MG63 (cell line): ENCODE data around the gene CLIC4. TPM values are rescaled to one million over a fixed set of nuclear protein-coding genes. Genes with fewer than 3 reads are reported as not detected.
"Not testable (repeated sequence)": the region's sequence is repeated elsewhere in the genome, so short reads cannot be mapped to it uniquely, and the experiment has no call there.

Source experiments
- DNase-seq: peaks from one replicate; pipeline ENCODE4 v3.0.0-alpha.2; 2020
- H3K27me3 ChIP-seq: fragments of 250-450 bp; sonication (Bioruptor Pico); 2 replicates; pipeline ENCODE4 v1.5.1; 2020; ENCODE audit warnings: mild to moderate bottlenecking, moderate library complexity
- H3K36me3 ChIP-seq: fragments of 250-450 bp; sonication (Bioruptor Pico); 2 replicates; pipeline ENCODE4 v1.5.1; 2020; ENCODE audit warnings: mild to moderate bottlenecking, moderate library complexity
- H3K4me3 ChIP-seq: fragments of 250-450 bp; sonication (Bioruptor Pico); 2 replicates; pipeline ENCODE4 v1.5.1; 2020; ENCODE audit warnings: mild to moderate bottlenecking, moderate library complexity
- H3K9me3 ChIP-seq: fragments of 250-450 bp; sonication (Bioruptor Pico); 2 replicates; pipeline ENCODE4 v1.5.1; 2020; ENCODE audit warnings: mild to moderate bottlenecking, moderate library complexity
- total RNA-seq: library from RNA; depleted of rRNA; stranded (reverse); fragments of >200 nt; shearing (Covaris generic); gene quantifications from 2 replicates; pipeline ENCODE4 v1.2.3, GENCODE V29; 2014; ENCODE audit warnings: low replicate concordance; rRNA removed

Gene CLIC4
- total RNA-seq = 348 and 588 TPM in 2 replicates

DNA sequence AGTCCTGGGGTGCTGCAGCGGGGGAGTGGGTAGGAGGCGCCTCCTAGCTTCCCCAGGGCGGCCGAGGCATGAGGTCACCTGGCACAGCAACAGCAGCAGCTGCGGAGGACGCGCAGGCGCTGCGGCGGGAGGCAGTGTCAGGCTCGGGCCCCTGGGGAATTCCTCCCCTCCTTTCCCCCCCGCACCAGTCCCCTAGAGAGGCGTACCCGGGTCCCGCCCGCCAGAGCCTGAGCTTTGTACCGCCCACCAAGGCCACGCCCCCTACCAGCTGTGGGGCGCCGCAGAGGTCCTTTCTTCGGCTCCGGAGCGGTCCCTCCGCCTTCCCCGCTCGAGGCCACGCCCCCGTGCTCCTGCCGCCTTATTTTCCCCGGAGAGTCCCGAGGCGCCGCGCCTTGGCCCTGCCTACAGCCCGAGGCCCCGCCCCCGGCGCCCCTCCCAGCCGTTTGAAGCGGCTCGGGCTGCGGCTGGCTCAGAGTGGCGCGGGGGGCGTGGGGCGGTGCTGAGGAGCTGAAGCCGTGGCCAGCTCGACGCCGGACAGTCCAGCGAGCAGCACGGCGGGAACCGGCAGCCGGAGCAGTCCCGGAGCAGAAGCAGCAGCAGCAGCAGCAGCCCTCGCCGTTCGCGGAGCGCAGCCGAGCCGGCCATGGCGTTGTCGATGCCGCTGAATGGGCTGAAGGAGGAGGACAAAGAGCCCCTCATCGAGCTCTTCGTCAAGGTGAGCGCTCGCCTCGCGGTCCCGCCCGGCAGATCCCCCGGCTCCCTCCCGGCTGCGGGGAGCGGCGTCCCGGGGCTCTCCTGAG lies at the start of gene CLIC4:
CLIC4 (plus strand) TSS at position 537 of the 800 bp plus-strand sequence; CDS start at position 644, 107 bp downstream.
- H3K27me3 ChIP-seq = no peaks in the 10 kb centered on the region
- peak within 1 kb of the TSS; percentile 84 for H3K4me3 ChIP-seq
- peaks cover 35% of the 10 kb centered on the region for H3K36me3 ChIP-seq
- H3K9me3 ChIP-seq = no peaks in the 10 kb centered on the region
- DNase-seq = peak; percentile 99

DNA sequence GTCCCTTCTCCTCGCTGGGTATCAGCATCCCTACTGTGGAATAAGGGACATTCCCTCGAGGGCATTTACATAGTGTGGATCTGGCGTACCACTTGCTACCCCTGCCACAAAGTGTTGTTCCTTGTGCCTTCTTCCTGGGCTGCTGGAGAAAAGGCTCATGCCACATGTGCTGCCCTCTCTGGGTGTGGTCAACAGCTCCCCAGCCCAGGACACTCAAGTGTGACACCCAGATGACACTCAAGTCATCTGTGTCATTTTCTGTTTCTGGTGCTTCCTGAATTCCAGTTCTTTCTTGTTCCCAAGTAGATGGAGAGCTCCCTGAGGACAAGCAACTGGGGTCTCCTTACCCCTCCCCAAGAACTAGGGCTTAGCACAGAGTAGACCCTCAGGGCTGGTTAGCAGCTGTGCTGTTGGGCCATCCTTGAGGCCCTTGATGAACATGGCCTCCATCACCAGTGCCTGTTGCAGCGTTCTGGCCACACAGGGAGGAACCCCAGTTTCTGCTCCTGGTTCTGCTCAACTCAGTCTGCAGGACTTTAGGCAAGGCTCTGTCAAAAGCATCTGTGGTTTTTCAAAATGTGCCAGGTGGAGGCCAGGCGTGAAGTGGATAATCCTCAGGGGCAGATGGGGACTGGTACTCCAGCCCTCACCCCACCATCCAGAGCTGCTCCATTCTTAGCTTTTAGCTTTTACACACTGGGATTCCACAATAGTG lies 49.0 kb upstream of the CLIC4 start:
- DNase-seq = no peak
- Histone ChIP-seq H3K9me3 (no peaks in the 10 kb centered on the region), H3K4me3 (no peak overlapping the region), H3K36me3 (no peaks in the 10 kb centered on the region), H3K27me3 (no peaks in the 10 kb centered on the region)

DNA sequence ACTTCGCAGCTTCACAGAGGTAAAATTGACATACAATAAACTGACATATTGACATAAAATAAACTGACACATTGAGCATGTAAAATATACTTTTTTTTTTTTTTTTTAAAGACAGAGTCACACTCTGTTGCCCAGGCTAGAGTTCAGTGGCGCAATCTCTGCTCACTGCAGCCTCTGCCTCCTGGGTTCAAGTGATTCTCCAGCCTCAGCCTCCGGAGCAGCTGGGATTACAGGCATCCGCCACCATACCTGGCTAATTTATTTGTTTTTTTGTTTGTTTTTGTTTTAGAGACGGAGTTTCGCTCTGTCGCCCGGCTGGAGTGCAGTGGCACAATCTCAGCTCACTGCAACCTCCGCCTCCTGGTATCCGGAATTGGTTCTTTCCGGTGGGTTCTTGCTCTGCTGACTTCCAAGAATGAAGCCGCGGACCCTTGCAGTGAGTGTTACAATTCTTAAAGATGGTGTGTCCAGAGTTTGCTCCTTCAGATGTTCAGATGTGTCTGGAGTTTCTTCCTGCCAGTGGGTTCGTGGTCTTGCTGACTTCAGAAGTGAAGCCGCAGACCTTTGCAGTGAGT lies 48.4 kb upstream of the CLIC4 start:
- Histone ChIP-seq H3K27me3 (no peaks in the 10 kb centered on the region), H3K4me3 (no peak overlapping the region), H3K36me3 (no peaks in the 10 kb centered on the region), H3K9me3 (no peaks in the 10 kb centered on the region)
- no peak for DNase-seq

DNA sequence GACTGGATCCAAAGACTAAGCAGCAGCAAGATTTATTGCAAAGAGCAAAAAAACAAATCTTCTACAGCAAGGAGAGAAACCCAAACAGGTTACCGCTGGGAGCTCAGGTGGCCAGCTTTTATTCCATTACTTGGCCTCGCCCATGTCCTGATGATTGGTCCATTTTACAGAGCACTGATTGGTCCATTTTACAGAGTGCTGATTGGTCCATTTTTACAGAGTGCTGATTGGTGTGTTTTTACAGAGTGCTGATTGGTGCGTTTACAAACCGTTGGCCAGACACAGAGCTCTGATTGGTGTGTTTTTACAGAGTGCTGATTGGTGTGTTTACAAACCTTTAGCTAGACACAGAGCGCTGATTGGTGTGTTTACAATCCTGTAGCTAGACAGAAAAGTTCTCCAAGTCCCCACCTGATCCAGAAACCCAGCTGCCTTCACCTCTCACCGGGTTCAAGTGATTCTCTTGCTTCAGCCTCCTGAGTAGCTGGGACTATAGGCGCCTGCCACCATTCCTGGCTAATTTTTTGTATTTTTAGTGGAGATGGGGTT lies 47.7 kb upstream of the CLIC4 start:
- H3K9me3 ChIP-seq, H3K4me3 ChIP-seq, H3K27me3 ChIP-seq, H3K36me3 ChIP-seq, DNase-seq: not testable (repeated sequence)

DNA sequence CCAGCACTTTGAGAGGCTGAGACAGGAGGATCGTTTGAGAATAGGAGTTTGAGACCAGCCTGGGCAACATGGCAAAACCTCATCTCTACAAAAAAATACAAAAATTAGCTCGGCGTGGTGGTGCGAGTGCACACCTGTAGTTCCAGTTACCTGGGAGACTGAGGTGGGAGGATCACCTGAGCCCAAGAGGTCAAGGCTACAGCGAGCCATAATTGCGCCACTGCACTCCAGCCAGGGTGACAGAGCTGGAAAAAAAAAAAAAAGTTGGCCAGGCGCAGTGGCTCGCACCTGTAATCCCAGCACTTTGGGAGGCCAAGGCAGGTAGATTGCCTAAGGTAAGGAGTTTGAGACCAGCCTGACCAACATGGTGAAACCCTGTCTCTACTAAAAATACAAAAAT lies 46.9 kb upstream of the CLIC4 start:
- H3K4me3 ChIP-seq, DNase-seq, H3K9me3 ChIP-seq, H3K36me3 ChIP-seq, H3K27me3 ChIP-seq: not testable (repeated sequence)

DNA sequence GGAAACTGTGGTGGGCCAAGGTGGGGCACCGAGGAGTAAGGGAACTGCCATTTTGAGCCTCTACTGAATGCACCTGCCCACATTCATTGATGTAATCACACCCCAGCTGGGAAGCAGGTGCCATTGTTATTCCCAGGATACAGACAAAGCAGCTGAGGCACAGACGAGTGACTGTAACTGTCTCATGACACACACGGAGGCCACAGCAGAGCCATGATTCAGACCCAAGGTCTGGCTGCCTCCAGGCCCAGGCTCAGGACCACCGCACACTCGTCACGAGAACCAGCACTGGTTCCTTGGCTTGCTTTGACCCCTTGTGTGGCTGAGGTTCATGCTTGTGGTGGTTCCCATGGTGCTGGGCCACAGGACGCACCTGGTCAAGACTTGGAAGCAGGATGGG lies 45.6 kb upstream of the CLIC4 start:
- no peak for DNase-seq
- Histone ChIP-seq H3K9me3 (no peaks in the 10 kb centered on the region), H3K36me3 (no peaks in the 10 kb centered on the region), H3K4me3 (no peak overlapping the region), H3K27me3 (no peaks in the 10 kb centered on the region)

DNA sequence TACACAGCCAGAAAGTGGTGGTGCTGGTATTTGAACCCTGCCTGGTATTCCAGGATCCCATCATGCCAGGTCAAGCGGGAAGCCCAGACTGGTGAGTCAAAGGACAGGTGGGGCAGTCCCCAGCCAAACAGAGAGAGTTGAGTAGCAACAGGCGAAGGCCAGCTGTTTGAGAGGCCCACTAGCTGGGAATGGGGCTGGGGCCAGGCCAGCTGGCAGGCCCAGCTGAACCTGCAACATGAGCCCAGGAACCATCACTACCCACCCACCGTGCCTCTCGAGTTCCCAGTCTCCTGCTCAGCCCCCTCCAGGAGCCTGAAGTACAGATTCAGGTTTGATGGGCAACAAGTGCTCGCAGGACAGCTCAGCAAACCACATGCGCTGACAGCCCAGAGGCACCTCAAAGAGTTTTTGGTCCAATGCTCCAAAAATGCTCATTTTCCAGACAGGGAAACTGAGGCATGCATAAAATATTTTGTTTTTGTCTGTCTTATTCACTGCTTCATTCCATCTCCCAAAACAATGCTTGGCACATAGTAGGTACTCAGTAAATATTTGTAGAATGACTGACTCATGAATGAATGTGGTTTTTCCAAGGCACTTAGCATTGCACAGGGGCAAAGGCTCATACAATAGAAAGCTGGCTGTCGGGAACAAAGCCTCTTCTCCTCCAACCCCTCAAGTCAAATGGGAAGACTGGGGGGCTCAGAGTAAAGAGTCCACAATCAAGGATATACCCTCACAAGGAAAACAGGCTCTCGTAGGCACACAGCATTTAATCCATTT lies 42.5 kb upstream of the CLIC4 start:
- Histone ChIP-seq H3K36me3 (no peaks in the 10 kb centered on the region), H3K9me3 (no peaks in the 10 kb centered on the region), H3K4me3 (no peak overlapping the region), H3K27me3 (no peaks in the 10 kb centered on the region)
- peak; percentile 89 for DNase-seq

DNA sequence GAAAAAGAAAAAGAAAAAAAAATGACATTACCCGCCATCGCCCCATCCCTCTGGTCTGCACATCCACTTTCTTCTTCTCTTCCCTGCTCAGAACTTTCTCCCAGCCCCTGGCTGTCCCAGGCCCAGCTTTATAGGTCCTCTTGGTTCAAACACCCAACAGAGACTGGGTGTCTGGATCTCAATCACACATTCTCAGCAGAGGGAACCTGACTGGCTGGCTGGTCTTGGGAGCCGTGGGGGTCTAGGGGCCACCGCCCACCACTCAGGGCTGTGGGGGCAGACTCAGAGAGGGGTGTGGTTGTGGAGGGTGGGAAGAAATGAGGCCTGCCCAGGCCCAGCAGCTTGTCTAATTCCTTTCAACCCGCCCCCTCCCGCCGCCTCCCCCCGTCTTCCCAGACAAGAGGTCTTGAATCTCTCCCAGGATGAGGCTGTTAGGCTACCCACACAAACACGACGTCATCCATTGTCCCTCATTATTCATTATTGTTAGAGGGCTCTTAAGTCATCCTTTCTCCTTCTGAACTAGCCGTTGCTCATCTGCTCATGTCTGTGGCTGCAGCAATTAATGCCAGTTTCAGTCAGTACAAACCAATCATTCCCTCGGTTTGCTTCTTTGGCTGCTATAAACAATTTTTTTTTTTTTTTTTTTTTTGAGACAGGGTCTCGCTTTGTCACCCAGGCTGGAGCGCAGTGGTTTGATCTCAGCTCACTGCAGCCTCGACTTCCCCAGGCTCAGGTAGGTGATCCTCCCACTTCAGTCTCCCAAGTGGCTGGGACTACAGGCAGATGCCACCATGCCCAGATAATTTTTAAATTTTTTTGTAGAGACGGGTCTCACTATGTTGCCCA lies 40.6 kb upstream of the CLIC4 start:
- Histone ChIP-seq H3K36me3 (0 out of 2 replicates have a peak, but pooled peaks cover 1% of the 10 kb centered on the region), H3K9me3 (no peaks in the 10 kb centered on the region), H3K27me3 (no peaks in the 10 kb centered on the region), H3K4me3 (no peak overlapping the region)
- peak; percentile 85 for DNase-seq

DNA sequence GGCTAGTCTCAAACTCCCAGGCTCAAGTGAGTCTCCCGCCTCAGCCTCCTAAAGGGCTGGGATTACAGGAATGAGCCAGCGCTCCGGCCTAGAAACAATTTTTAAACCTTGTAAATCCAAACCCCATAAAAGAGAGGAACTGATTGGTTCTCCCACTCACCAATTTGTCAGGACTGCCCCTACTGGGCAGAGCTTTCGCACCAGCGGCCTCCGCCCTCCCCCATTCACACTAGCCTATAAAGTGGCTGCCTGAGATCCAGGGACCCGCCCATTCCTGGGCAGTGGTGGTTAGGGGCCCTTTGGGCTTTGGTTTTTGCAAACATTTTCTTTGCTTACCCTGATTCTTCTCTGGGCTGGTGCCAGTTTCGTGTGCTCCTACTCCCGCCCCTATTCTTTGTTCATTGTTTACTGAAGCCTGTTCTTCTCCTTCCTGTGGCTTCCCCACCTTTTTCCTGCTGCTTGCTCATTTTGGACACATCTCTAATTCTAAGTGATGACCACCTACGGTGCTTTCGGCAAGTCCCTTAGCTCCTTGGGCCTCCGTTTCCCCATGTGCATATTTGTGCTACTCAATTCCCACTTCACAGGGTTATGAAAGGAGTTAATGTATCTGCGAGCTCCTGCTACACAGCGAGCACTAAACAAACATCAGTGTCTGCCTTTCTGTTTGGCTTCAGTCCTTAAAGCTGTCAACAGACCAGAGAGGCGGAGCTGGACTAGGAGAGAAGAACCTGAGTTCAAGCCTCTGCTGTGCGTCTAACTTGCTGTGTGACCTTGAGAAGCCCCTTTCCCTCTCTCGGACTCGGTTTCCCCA lies 39.8 kb upstream of the CLIC4 start:
- Histone ChIP-seq H3K27me3 (no peaks in the 10 kb centered on the region), H3K9me3 (no peaks in the 10 kb centered on the region), H3K4me3 (no peak overlapping the region), H3K36me3 (0 out of 2 replicates have a peak, but pooled peaks cover 2% of the 10 kb centered on the region)
- DNase-seq = peak; percentile 98

DNA sequence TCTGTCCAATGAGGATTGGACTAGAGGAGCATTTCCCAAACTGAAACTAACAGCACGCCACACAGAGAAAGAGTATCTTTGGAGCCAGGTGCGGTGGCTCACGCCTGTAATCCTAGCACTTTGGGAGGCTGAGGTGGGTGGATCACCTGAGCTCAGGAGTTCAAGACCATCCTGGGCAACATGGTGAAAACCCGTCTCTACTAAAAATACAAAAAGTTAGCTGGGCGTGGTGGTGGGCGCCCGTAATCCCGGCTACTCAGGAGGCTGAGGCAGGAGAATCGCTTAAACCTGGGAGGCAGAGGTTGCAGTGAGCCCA lies 39.2 kb upstream of the CLIC4 start:
- H3K36me3 ChIP-seq, H3K27me3 ChIP-seq, H3K9me3 ChIP-seq, DNase-seq, H3K4me3 ChIP-seq: not testable (repeated sequence)

DNA sequence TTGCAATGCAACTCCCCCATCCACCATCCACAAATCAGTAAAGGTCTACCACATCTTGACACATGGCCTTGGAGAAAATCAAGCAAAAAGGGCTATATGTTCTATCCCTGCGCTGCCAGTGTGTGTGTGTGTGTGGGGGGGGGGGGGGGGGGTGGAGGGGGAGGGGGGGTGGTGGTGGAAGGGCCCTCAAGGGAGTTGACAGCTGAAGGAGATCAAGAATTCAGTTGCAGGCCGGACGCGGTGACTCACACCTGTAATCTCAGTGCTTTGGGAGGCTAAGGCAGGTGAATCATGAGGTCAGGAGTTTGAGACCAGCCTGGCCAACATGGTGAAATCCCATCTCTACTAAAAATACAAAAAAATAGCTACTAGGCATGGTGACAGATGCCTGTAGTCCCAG lies 37.6 kb upstream of the CLIC4 start:
- Histone ChIP-seq H3K36me3 (0 out of 2 replicates have a peak, but pooled peaks cover 2% of the 10 kb centered on the region), H3K4me3 (no peak overlapping the region), H3K27me3 (no peaks in the 10 kb centered on the region), H3K9me3 (no peaks in the 10 kb centered on the region)
- DNase-seq = peak; percentile 79

DNA sequence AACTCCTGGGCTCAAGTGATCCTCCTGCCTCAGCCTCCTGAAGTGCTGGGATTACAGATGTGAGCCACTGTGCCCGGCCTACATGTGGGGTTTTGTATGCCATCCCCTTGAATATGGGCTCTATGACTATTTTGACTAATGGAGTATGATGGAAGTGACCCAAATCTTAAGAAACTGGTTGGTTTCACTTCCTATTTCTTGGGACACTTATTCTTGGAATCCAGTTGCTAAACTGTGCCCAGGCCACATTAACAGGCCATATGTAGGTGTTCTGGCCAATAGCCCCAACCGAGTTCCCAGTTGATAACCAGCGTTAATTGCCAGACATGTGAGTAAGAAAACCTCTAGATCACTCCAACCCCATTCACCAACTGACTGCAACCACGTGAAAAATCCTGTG lies 36.3 kb upstream of the CLIC4 start:
- DNase-seq = no peak
- Histone ChIP-seq H3K27me3 (no peaks in the 10 kb centered on the region), H3K36me3 (0 out of 2 replicates have a peak, but pooled peaks cover 2% of the 10 kb centered on the region), H3K4me3 (no peak overlapping the region), H3K9me3 (no peaks in the 10 kb centered on the region)

DNA sequence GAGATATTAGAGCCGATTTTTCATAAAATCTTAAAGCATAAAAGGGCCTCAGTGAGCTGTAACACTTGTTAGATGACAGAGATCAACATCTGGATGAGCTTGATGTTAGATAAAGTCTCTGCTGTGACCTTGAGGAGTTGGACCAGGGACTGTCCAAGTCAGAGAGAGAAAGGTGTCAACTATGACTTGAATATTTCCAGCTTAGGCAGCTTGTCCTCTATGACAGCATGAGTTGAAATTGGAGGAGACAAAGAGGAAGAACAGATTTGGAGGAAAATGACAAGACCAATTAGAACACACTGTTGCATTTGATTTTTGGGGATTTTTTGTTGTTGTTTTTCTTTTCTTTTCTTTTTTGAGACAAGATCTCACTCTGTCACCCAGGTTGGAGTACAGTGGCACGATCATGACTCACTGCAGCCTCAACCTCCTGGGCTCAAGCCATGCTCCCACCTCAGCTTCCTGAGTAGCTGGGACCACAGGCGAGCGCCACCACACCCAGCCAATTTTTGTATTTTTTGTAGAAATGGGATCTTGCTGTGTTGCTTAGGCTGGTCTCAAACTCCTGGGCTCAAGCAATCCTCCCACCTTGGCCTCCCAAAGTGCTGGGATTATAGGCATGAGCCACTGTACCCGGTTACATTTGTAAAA lies 35.3 kb upstream of the CLIC4 start:
- no peaks in the 10 kb centered on the region for H3K9me3 ChIP-seq
- H3K27me3 ChIP-seq = no peaks in the 10 kb centered on the region
- H3K4me3 ChIP-seq = no peak overlapping the region
- peaks cover 6% of the 10 kb centered on the region for H3K36me3 ChIP-seq
- peak; percentile 37 for DNase-seq

DNA sequence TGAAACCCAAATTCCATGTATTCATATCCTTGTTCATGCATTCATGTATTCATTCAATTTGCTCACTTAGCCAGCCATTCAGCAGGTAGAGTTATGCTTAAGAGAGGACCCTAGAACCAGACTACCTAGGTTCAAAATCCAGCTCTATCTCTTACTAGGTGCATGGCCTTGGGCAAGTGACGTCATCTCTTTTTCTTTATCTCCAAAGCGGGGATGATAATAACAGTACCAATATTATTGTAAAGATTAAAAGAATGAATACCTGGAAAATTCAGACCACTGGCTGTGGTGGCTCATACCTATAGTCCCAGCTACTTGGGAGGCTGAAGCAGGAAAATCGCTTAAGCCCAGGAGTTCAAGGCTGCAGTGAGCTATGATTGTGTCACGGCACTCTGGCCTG lies 33.9 kb upstream of the CLIC4 start:
- no peak for DNase-seq
- Histone ChIP-seq H3K36me3 (peaks cover 6% of the 10 kb centered on the region), H3K27me3 (no peaks in the 10 kb centered on the region), H3K9me3 (no peaks in the 10 kb centered on the region), H3K4me3 (no peak overlapping the region)

DNA sequence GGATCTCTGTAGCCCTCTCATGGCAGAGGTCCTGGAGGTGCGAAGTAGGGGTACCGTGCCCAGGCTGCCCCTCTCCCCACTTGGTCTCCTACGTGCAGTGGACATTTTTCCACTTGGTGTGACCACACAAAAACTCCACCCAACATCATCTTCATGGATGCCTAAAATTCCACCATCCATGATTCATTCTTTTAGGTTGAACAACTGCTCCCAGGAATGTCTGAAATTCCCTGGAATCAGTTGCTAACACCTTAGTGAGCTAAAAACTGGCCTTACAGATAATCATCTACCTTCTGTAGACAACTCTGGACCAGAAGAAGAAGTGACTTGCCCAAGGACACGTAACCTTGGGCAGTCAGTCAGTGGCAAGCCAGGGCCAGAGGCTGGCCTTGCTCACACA lies 32.1 kb upstream of the CLIC4 start:
- Histone ChIP-seq H3K9me3 (no peaks in the 10 kb centered on the region), H3K27me3 (no peaks in the 10 kb centered on the region), H3K4me3 (no peak overlapping the region), H3K36me3 (peaks cover 6% of the 10 kb centered on the region)
- DNase-seq = no peak
